HCT116 (cell line): Measurements from ENCODE around the gene FMN1. TPM values are rescaled to one million over a fixed set of nuclear protein-coding genes. Genes with fewer than 3 reads are reported as not detected.

Experiments used
- ATAC-seq: fragments of 200-7000 bp; cut with Tn5 transposase; 2 replicates; pipeline ENCODE4 v1.9.1; 2020; ENCODE audit warnings: mild to moderate bottlenecking, moderate library complexity
- BruUV-seq: library from RNA; stranded (reverse); fragments of 400-500 nt; replicated peaks from 2 replicates; lab custom pipeline; 2021; lab: Mats Ljungman, UMichigan
- CTCF ChIA-PET: fragments of 300-600 bp; sonication (Branson Sonifier 250); formaldehyde crosslinking; loops from one replicate; lab custom pipeline; 2021; ENCODE audit warnings: antibody characterized with exemption; lab: Charles Lee
- POLR2A ChIA-PET: fragments of 300-600, 350-600 bp; sonication (Branson Sonifier 250); formaldehyde crosslinking; loops from one replicate; lab custom pipeline; 2021; ENCODE audit warnings: antibody characterized with exemption; lab: Charles Lee
- RAD21 ChIA-PET, 2 experiments: fragments of 300-600 bp; sonication (Branson Sonifier 250); formaldehyde crosslinking; loops; one replicate each; lab custom pipeline; 2023; ENCODE audit warnings: low total read pairs in 2 of 2; ENCODE audit not compliant: uncharacterized antibody in 2 of 2, unreplicated experiment in 2 of 2, low non-redundant PET in 1 of 2; lab: Charles Lee
- DNase-seq: peaks from one replicate; pipeline ENCODE4 v3.0.0-alpha.2; 2010; ENCODE audit warnings: low read depth, low spot score
- H2AFZ ChIP-seq: fragments of 200-600 bp; shearing (Covaris generic), sonication (generic); 2 replicates; pipeline ENCODE4 v1.6.1; 2017; ENCODE audit warnings: low read depth, mixed run types, mixed read lengths, antibody characterized with exemption, low read length; ENCODE audit not compliant: poor library complexity, severe bottlenecking
- H3K27ac ChIP-seq: 2 replicates; pipeline ENCODE4 v1.5.1; 2012; ENCODE audit warnings: low read depth, low read length
- H3K27me3 ChIP-seq: fragments of 200-600 bp; sonication (generic); 2 replicates; pipeline ENCODE4 v1.6.1; 2016; ENCODE audit warnings: mixed run types, low read length, mixed read lengths; ENCODE audit not compliant: insufficient read depth
- H3K36me3 ChIP-seq, 2 experiments: fragments of 200-500 bp in 1 of 2; fragments of 200-600 bp in 1 of 2; sonication (Bioruptor generic) in 1 of 2; sonication (generic) in 1 of 2; 2 replicates each; pipeline versions ENCODE4 v1.5.1 to v1.6.1; 2014 to 2016; ENCODE audit warnings: low read length in 2 of 2, inconsistent platforms in 1 of 2, mixed read lengths in 1 of 2, mixed run types in 1 of 2; ENCODE audit not compliant: insufficient read depth in 2 of 2, control insufficient read depth in 1 of 2
- H3K4me1 ChIP-seq, 2 experiments: fragments of 200-600 bp in 1 of 2; sonication (generic) in 1 of 2; 2 replicates each; pipeline versions ENCODE4 v1.5.1 to v1.6.1; 2012 to 2017; ENCODE audit warnings: low read length in 2 of 2, inconsistent platforms in 1 of 2, mild to moderate bottlenecking in 1 of 2, mixed read lengths in 1 of 2, mixed run types in 1 of 2, moderate library complexity in 1 of 2; ENCODE audit not compliant: insufficient read depth in 2 of 2, control insufficient read depth in 1 of 2
- H3K4me2 ChIP-seq: fragments of 200-600 bp; sonication (generic); 2 replicates; pipeline ENCODE4 v1.6.1; 2017; ENCODE audit warnings: mixed run types, low read length, mixed read lengths
- H3K4me3 ChIP-seq, 2 experiments: fragments of 200-600 bp in 1 of 2; sonication (generic) in 1 of 2; replicated peaks in 1 of 2; 2 replicates each; pipeline ENCODE4 v1.5.1; 2011 to 2016; ENCODE audit warnings: low read length in 2 of 2, control low read depth in 1 of 2, low read depth in 1 of 2, mild to moderate bottlenecking in 1 of 2, mixed read lengths in 1 of 2, mixed run types in 1 of 2
- H3K79me2 ChIP-seq: fragments of 200-600 bp; sonication (generic); 2 replicates; pipeline ENCODE4 v1.6.1; 2017; ENCODE audit warnings: mild to moderate bottlenecking, mixed run types, low read length, moderate library complexity, mixed read lengths; ENCODE audit not compliant: insufficient read depth
- H3K9ac ChIP-seq: fragments of 200-600 bp; sonication (generic); 2 replicates; pipeline ENCODE4 v1.6.1; 2016; ENCODE audit warnings: low read length, mixed read lengths
- H3K9me2 ChIP-seq: fragments of 200-600 bp; sonication (generic), shearing (Covaris generic); 2 replicates; pipeline ENCODE4 v1.6.1; 2017; ENCODE audit warnings: mixed run types, mild to moderate bottlenecking, moderate library complexity; ENCODE audit not compliant: insufficient read depth
- H3K9me3 ChIP-seq, 2 experiments: fragments of 200-500 bp in 1 of 2; fragments of 200-600 bp in 1 of 2; sonication (Bioruptor generic) in 1 of 2; sonication (generic) in 1 of 2; 2 replicates each; pipeline ENCODE4 v1.6.1; 2014 to 2017; ENCODE audit warnings: low read length in 2 of 2, mixed read lengths in 2 of 2, inconsistent platforms in 1 of 2, low read depth in 1 of 2, mild to moderate bottlenecking in 1 of 2, mixed run types in 1 of 2, moderate library complexity in 1 of 2; ENCODE audit not compliant: control insufficient read depth in 1 of 2, insufficient read depth in 1 of 2
- H4K20me1 ChIP-seq: fragments of 200-600 bp; sonication (generic), shearing (Covaris generic); 2 replicates; pipeline ENCODE4 v1.6.1; 2017; ENCODE audit warnings: mixed run types, mild to moderate bottlenecking, moderate library complexity; ENCODE audit not compliant: insufficient read depth
- CEBPB ChIP-seq: IDR thresholded peaks from 2 replicates; pipeline ENCODE4 v1.6.1; 2012; ENCODE audit warnings: low read depth
- EGR1 ChIP-seq: IDR thresholded peaks from 2 replicates; pipeline ENCODE4 v1.6.1; 2012; ENCODE audit warnings: low read depth
- ELF1 ChIP-seq: IDR thresholded peaks from 2 replicates; pipeline ENCODE4 v1.6.1; 2012; ENCODE audit warnings: low read depth, borderline replicate concordance
- EZH2 ChIP-seq: fragments of 200-600 bp; sonication (generic); IDR thresholded peaks from 2 replicates; pipeline ENCODE4 v1.6.1; 2017; ENCODE audit warnings: antibody characterized with exemption, mixed run types
- EZH2phosphoT487 ChIP-seq: fragments of 200-600 bp; IDR thresholded peaks from 2 replicates; pipeline ENCODE4 v1.6.1; 2018; ENCODE audit warnings: antibody characterized with exemption, borderline replicate concordance
- FOSL1 ChIP-seq: IDR thresholded peaks from 2 replicates; pipeline ENCODE4 v1.6.1; 2012; ENCODE audit warnings: low read depth
- JUND ChIP-seq: IDR thresholded peaks from 2 replicates; pipeline ENCODE4 v1.6.1; 2012
- POLR2A ChIP-seq: IDR thresholded peaks from 2 replicates; pipeline ENCODE4 v1.7.0; 2011; ENCODE audit warnings: borderline replicate concordance; ENCODE audit not compliant: insufficient read depth, insufficient read length; ENCODE audit errors: extremely low read depth
- POLR2AphosphoS5 ChIP-seq: IDR thresholded peaks from 2 replicates; pipeline ENCODE4 v1.6.1; 2011; ENCODE audit warnings: mild to moderate bottlenecking, low read depth, low read length, moderate library complexity
- RAD21 ChIP-seq: IDR thresholded peaks from 2 replicates; pipeline ENCODE4 v1.6.1; 2012; ENCODE audit warnings: low read depth, mild to moderate bottlenecking
- SIN3A ChIP-seq: IDR thresholded peaks from 2 replicates; pipeline ENCODE4 v1.6.1; 2012; ENCODE audit warnings: low read depth
- SP1 ChIP-seq: IDR thresholded peaks from 2 replicates; pipeline ENCODE4 v1.6.1; 2012; ENCODE audit warnings: low read depth
- TCF7L2 ChIP-seq: IDR thresholded peaks from 2 replicates; pipeline ENCODE4 v1.7.0; 2011; ENCODE audit warnings: borderline replicate concordance, inconsistent platforms; ENCODE audit not compliant: insufficient read depth, insufficient read length; ENCODE audit errors: extremely low read depth
- YY1 ChIP-seq: IDR thresholded peaks from 2 replicates; pipeline ENCODE4 v1.6.1; 2011; ENCODE audit warnings: low read length, low read depth, moderate library complexity, mild to moderate bottlenecking; ENCODE audit not compliant: insufficient replicate concordance; ENCODE audit errors: extremely low read depth
- ZFX ChIP-seq: fragments of 450-650 bp; IDR thresholded peaks from 2 replicates; pipeline ENCODE4 v1.6.1; 2017
- ZNF274 ChIP-seq: fragments of 200-500 bp; sonication (Bioruptor generic); IDR thresholded peaks from 2 replicates; pipeline ENCODE4 v1.6.1; 2014; ENCODE audit warnings: mild to moderate bottlenecking, low read depth, low read length, inconsistent platforms
- intact Hi-C: fragments of 100-400 bp; cut with micrococcal nuclease; formaldehyde crosslinking; loops from 2 replicates; pipeline ENCODE4 v1.10.0; 2022
- total RNA-seq: library from RNA; stranded (reverse); gene quantifications from one replicate; pipeline ENCODE4 v1.2.1, GENCODE V29; 2021; ENCODE audit not compliant: unreplicated experiment
- TF ChIP-seq, protein P1 (sequence below): IDR thresholded peaks from 2 replicates; pipeline ENCODE4 v1.6.1; 2012
- TF ChIP-seq, protein P2 (sequence below), 3 experiments: fragments of 200-600 bp in 1 of 3; sonication (generic) in 1 of 3; IDR thresholded peaks in 2 of 3; conservative IDR thresholded peaks in 1 of 3; 2 replicates each; pipeline ENCODE4 v1.5.1; 2012 to 2017; ENCODE audit warnings: low read depth in 2 of 3, low read length in 2 of 3, antibody characterized with exemption in 1 of 3, borderline replicate concordance in 1 of 3, control low read depth in 1 of 3, mild to moderate bottlenecking in 1 of 3, mixed read lengths in 1 of 3, mixed run types in 1 of 3, moderate library complexity in 1 of 3; ENCODE audit not compliant: insufficient read depth in 1 of 3
- TF ChIP-seq, protein P3 (sequence below): IDR thresholded peaks from 2 replicates; pipeline ENCODE4 v1.6.1; 2012
- TF ChIP-seq, protein P4 (sequence below): IDR thresholded peaks from 2 replicates; pipeline ENCODE4 v1.6.1; 2011; ENCODE audit warnings: mild to moderate bottlenecking, low read length, moderate library complexity; ENCODE audit not compliant: insufficient replicate concordance; ENCODE audit errors: extremely low read depth

Gene FMN1
- total RNA-seq, 1 experiment from 2014 or later: 0.39 TPM

DNA sequence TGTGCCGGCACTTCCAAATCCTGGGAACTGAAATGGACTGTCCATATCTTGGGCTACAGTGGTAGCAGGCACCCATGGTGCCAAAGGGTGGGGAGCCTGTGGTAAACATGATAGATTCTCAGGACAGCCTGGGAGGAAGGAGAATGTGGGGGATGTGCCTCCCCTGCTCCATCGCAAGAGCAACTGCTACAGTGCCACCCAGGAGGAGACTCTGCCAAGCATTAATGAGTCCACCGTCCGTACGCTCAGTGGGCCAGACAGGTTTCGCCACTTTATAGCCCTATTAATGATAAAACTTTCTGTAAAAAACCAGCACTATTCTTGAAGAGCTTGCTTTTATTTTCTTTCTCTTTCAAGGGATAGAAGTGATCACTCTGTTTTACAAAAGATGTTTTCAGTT is 75.2 kb downstream of the FMN1 start:
- H4K20me1 ChIP-seq: no peaks in the 10 kb centered on the region
- H3K4me1 ChIP-seq: no peaks in the 10 kb centered on the region
- ChIA-PET CTCF (no interaction called here), RAD21 (no interaction called here), POLR2A (no interaction called here)
- ATAC-seq: no peak
- intact Hi-C loops: no loop called here
- no peak for DNase-seq
- TF ChIP-seq, protein P1, sequence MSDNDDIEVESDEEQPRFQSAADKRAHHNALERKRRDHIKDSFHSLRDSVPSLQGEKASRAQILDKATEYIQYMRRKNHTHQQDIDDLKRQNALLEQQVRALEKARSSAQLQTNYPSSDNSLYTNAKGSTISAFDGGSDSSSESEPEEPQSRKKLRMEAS: no peak
- TF ChIP-seq ELF1 (no peak), FOSL1 (no peak), POLR2AphosphoS5 (no peak), CEBPB (no peak), YY1 (no peak), EGR1 (no peak), SIN3A (no peak), RAD21 (no peak), POLR2A (no peak), EZH2phosphoT487 (no peak), SP1 (no peak), TCF7L2 (no peak), ZFX (no peak), JUND (no peak), ZNF274 (no peak), EZH2 (no peak)
- TF ChIP-seq, protein P2, sequence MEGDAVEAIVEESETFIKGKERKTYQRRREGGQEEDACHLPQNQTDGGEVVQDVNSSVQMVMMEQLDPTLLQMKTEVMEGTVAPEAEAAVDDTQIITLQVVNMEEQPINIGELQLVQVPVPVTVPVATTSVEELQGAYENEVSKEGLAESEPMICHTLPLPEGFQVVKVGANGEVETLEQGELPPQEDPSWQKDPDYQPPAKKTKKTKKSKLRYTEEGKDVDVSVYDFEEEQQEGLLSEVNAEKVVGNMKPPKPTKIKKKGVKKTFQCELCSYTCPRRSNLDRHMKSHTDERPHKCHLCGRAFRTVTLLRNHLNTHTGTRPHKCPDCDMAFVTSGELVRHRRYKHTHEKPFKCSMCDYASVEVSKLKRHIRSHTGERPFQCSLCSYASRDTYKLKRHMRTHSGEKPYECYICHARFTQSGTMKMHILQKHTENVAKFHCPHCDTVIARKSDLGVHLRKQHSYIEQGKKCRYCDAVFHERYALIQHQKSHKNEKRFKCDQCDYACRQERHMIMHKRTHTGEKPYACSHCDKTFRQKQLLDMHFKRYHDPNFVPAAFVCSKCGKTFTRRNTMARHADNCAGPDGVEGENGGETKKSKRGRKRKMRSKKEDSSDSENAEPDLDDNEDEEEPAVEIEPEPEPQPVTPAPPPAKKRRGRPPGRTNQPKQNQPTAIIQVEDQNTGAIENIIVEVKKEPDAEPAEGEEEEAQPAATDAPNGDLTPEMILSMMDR (IDR thresholded peaks at IDR 0.05 in 2 of 3, conservative IDR thresholded peaks at IDR 0.05 in 1 of 3; ENCODE audit: borderline replicate concordance in 1 of 3, insufficient read depth in 1 of 3, low read depth in 2 of 3, low read length in 2 of 3): no peak
- TF ChIP-seq, protein P3, sequence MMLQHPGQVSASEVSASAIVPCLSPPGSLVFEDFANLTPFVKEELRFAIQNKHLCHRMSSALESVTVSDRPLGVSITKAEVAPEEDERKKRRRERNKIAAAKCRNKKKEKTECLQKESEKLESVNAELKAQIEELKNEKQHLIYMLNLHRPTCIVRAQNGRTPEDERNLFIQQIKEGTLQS: no peak
- TF ChIP-seq, protein P4, sequence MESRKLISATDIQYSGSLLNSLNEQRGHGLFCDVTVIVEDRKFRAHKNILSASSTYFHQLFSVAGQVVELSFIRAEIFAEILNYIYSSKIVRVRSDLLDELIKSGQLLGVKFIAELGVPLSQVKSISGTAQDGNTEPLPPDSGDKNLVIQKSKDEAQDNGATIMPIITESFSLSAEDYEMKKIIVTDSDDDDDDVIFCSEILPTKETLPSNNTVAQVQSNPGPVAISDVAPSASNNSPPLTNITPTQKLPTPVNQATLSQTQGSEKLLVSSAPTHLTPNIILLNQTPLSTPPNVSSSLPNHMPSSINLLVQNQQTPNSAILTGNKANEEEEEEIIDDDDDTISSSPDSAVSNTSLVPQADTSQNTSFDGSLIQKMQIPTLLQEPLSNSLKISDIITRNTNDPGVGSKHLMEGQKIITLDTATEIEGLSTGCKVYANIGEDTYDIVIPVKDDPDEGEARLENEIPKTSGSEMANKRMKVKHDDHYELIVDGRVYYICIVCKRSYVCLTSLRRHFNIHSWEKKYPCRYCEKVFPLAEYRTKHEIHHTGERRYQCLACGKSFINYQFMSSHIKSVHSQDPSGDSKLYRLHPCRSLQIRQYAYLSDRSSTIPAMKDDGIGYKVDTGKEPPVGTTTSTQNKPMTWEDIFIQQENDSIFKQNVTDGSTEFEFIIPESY: no peak
- H3K9ac ChIP-seq: no peak overlapping the region
- H3K4me3 ChIP-seq: no peak overlapping the region
- H3K9me3 ChIP-seq: no peaks in the 10 kb centered on the region
- no peaks in the 10 kb centered on the region for H3K36me3 ChIP-seq
- no peaks in the 10 kb centered on the region for H3K79me2 ChIP-seq
- no peak overlapping the region for H2AFZ ChIP-seq
- H3K9me2 ChIP-seq: no peaks in the 10 kb centered on the region
- H3K27me3 ChIP-seq: no peaks in the 10 kb centered on the region
- H3K27ac ChIP-seq: no peak overlapping the region
- no TSS peak for BruUV-seq
- no peak overlapping the region for H3K4me2 ChIP-seq
